GM19468 (cell line): ENCODE results near the gene RAB3D.
"Not testable (repeated sequence)": the region's sequence is repeated elsewhere in the genome, so short reads cannot be mapped to it uniquely, and the experiment has no call there.

Source experiments
- ATAC-seq: cut with Tn5 transposase; IDR thresholded peaks from one replicate; pipeline ENCODE4 v1.9.1; 2021; ENCODE audit warnings: mild to moderate bottlenecking, moderate library complexity, moderate number of reproducible peaks; ENCODE audit not compliant: unreplicated experiment; ENCODE audit errors: extremely low read depth

RAB3D gene

GRCh38 chr19:11340099-11340467, 626 bp upstream of the RAB3D start:
- not testable (repeated sequence) for ATAC-seq

GRCh38 chr19:11338569-11339253, 746 bp downstream of the RAB3D start:
- ATAC-seq, result no peak

GRCh38 chr19:11338121-11338520, 1.3 kb downstream of the RAB3D start:
- no peak for ATAC-seq

- ATAC-seq, result no peak
Measured at GRCh38 chr19:11337080-11337479, 2.4 kb downstream of the RAB3D start.

GRCh38 chr19:11335449-11336146, 3.9 kb downstream of the RAB3D start:
- ATAC-seq, result no peak

- ATAC-seq, result not testable (repeated sequence)
Measured at GRCh38 chr19:11333838-11334237, 5.6 kb downstream of the RAB3D start.

- ATAC-seq, result no peak
Measured at GRCh38 chr19:11332822-11333221, 6.6 kb downstream of the RAB3D start.

GRCh38 chr19:11331502-11331901, 8.0 kb downstream of the RAB3D start:
- ATAC-seq, result no peak

GRCh38 chr19:11330127-11330526, 9.3 kb downstream of the RAB3D start:
- no peak for ATAC-seq

GRCh38 chr19:11325544-11325943, 13.9 kb downstream of the RAB3D start:
- no peak for ATAC-seq

GRCh38 chr19:11324748-11325389, 14.6 kb downstream of the RAB3D start:
- ATAC-seq, result no peak

GRCh38 chr19:11324079-11324661, 15.3 kb downstream of the RAB3D start:
- no peak for ATAC-seq

- no peak for ATAC-seq
Measured at GRCh38 chr19:11323601-11324078, 15.8 kb downstream of the RAB3D start.

GRCh38 chr19:11322269-11323024, 17.0 kb downstream of the RAB3D start:
- ATAC-seq, result no peak

GRCh38 chr19:11321191-11322126, 18.0 kb downstream of the RAB3D start:
- ATAC-seq, result no peak

- ATAC-seq, result not testable (repeated sequence)
Measured at GRCh38 chr19:11320278-11320995, 19.0 kb downstream of the RAB3D start.

- no peak for ATAC-seq
Measured at GRCh38 chr19:11306337-11306736, 33.1 kb downstream of the RAB3D start.

GRCh38 chr19:11304936-11305335, 34.5 kb downstream of the RAB3D start:
- no peak for ATAC-seq

GRCh38 chr19:11300811-11301120, 38.7 kb downstream of the RAB3D start:
- ATAC-seq, result no peak
